ENCODE results near the gene TMEM250. TPM values are rescaled to one million over a fixed set of nuclear protein-coding genes. Genes with fewer than 3 reads are reported as not detected.

TMEM250 gene
- total and polyA plus RNA-seq, 9 of the 15 experiments (the other 6 are each of a cell fraction or from before 2014, with no cell fraction given), result 0.32 to 44.6 (median 12.2) TPM

DNA sequence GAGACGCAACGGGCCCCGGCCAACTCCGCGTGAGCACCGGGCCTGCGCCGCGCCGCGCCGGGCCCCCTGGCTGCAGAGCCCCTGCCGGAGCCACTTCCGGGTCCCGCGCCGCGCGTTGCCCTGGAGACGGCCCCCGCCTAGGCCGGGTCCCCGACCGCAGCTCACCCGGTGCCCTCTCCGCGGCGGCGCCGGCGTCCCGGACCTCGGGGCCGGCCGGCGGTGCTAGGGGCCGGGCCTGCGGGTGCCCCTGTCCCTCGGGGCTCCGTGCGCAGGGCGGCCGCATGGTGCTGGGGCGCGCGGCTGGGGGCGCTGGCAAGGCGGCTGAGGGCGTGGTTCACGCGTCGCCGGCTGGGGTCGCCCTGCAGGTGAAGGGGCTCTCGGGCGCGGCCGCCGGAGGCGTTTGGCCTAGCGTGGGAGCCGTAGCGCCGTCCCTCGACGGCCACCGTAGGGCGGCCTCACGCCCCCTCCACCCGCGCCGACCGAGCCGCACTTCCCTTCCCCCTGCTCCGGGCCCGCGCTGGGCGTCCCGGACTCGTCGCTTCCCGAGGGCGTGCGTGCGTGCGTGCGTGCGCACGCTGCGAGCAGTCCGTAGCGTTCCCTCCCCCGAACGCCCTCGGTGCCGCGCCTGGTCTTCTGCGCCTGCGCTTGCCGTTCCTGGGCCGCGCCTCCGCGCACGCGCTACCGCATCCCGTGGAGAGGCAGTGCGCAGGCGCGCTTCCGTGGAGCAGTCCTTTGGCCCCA is at the start of gene TMEM250 (continued):
- TF ChIP-seq, protein P1, sequence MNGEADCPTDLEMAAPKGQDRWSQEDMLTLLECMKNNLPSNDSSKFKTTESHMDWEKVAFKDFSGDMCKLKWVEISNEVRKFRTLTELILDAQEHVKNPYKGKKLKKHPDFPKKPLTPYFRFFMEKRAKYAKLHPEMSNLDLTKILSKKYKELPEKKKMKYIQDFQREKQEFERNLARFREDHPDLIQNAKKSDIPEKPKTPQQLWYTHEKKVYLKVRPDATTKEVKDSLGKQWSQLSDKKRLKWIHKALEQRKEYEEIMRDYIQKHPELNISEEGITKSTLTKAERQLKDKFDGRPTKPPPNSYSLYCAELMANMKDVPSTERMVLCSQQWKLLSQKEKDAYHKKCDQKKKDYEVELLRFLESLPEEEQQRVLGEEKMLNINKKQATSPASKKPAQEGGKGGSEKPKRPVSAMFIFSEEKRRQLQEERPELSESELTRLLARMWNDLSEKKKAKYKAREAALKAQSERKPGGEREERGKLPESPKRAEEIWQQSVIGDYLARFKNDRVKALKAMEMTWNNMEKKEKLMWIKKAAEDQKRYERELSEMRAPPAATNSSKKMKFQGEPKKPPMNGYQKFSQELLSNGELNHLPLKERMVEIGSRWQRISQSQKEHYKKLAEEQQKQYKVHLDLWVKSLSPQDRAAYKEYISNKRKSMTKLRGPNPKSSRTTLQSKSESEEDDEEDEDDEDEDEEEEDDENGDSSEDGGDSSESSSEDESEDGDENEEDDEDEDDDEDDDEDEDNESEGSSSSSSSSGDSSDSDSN (IDR thresholded peaks at IDR 0.05; ENCODE audit: borderline replicate concordance in 1 of 2, low read depth in 2 of 2, low read length in 2 of 2), result no peak
- TF ChIP-seq, protein P2, sequence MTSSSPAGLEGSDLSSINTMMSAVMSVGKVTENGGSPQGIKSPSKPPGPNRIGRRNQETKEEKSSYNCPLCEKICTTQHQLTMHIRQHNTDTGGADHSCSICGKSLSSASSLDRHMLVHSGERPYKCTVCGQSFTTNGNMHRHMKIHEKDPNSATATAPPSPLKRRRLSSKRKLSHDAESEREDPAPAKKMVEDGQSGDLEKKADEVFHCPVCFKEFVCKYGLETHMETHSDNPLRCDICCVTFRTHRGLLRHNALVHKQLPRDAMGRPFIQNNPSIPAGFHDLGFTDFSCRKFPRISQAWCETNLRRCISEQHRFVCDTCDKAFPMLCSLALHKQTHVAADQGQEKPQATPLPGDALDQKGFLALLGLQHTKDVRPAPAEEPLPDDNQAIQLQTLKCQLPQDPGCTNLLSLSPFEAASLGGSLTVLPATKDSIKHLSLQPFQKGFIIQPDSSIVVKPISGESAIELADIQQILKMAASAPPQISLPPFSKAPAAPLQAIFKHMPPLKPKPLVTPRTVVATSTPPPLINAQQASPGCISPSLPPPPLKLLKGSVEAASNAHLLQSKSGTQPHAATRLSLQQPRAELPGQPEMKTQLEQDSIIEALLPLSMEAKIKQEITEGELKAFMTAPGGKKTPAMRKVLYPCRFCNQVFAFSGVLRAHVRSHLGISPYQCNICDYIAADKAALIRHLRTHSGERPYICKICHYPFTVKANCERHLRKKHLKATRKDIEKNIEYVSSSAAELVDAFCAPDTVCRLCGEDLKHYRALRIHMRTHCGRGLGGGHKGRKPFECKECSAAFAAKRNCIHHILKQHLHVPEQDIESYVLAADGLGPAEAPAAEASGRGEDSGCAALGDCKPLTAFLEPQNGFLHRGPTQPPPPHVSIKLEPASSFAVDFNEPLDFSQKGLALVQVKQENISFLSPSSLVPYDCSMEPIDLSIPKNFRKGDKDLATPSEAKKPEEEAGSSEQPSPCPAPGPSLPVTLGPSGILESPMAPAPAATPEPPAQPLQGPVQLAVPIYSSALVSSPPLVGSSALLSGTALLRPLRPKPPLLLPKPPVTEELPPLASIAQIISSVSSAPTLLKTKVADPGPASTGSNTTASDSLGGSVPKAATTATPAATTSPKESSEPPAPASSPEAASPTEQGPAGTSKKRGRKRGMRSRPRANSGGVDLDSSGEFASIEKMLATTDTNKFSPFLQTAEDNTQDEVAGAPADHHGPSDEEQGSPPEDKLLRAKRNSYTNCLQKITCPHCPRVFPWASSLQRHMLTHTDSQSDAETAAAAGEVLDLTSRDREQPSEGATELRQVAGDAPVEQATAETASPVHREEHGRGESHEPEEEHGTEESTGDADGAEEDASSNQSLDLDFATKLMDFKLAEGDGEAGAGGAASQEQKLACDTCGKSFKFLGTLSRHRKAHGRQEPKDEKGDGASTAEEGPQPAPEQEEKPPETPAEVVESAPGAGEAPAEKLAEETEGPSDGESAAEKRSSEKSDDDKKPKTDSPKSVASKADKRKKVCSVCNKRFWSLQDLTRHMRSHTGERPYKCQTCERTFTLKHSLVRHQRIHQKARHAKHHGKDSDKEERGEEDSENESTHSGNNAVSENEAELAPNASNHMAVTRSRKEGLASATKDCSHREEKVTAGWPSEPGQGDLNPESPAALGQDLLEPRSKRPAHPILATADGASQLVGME (CRISPR knock-in tag; IDR thresholded peaks at IDR 0.05), result 0 out of 2 replicates have a peak, but pooled peaks have one; percentile 8
- TF ChIP-seq ZBTB1 (CRISPR knock-in tag; IDR thresholded peaks at IDR 0.05; ENCODE audit: borderline replicate concordance, low read depth) (peak; percentile 72), FIP1L1 (IDR thresholded peaks at IDR 0.05; ENCODE audit: low read depth, low read length, poor library complexity, severe bottlenecking) (peak; percentile 85), FOXM1 (IDR thresholded peaks at IDR 0.05; ENCODE audit: low read depth) (no peak), FOXM1 (CRISPR knock-in tag; IDR thresholded peaks at IDR 0.05; ENCODE audit: low read depth) (0 out of 2 replicates have a peak, but pooled peaks have one; percentile 47)
- TF ChIP-seq, protein P3, sequence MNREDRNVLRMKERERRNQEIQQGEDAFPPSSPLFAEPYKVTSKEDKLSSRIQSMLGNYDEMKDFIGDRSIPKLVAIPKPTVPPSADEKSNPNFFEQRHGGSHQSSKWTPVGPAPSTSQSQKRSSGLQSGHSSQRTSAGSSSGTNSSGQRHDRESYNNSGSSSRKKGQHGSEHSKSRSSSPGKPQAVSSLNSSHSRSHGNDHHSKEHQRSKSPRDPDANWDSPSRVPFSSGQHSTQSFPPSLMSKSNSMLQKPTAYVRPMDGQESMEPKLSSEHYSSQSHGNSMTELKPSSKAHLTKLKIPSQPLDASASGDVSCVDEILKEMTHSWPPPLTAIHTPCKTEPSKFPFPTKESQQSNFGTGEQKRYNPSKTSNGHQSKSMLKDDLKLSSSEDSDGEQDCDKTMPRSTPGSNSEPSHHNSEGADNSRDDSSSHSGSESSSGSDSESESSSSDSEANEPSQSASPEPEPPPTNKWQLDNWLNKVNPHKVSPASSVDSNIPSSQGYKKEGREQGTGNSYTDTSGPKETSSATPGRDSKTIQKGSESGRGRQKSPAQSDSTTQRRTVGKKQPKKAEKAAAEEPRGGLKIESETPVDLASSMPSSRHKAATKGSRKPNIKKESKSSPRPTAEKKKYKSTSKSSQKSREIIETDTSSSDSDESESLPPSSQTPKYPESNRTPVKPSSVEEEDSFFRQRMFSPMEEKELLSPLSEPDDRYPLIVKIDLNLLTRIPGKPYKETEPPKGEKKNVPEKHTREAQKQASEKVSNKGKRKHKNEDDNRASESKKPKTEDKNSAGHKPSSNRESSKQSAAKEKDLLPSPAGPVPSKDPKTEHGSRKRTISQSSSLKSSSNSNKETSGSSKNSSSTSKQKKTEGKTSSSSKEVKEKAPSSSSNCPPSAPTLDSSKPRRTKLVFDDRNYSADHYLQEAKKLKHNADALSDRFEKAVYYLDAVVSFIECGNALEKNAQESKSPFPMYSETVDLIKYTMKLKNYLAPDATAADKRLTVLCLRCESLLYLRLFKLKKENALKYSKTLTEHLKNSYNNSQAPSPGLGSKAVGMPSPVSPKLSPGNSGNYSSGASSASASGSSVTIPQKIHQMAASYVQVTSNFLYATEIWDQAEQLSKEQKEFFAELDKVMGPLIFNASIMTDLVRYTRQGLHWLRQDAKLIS (CRISPR knock-in tag; IDR thresholded peaks at IDR 0.05), result peak; percentile 72; the same call in 1 of the 2 replicates
